H1 (cell line): ENCODE results near the gene MAGI1. TPM values are rescaled to one million over a fixed set of nuclear protein-coding genes. Genes with fewer than 3 reads are reported as not detected.

ENCODE experiments used
- CTCF ChIA-PET: fragments of 300-600 bp; sonication (Branson Sonifier 250); formaldehyde crosslinking; loops from one replicate; lab custom pipeline; 2021; ENCODE audit not compliant: partially characterized antibody; lab: Charles Lee
- POLR2A ChIA-PET: fragments of 300-600 bp; sonication (Branson Sonifier 250); formaldehyde crosslinking; loops from one replicate; lab custom pipeline; 2021; ENCODE audit warnings: inconsistent platforms; ENCODE audit not compliant: partially characterized antibody; lab: Charles Lee
- DNase-seq, 2 experiments: peaks; one replicate each; pipeline versions ENCODE4 v3.0.0 to v3.0.0-alpha.2; 2010 to 2022; ENCODE audit warnings: low spot score in 2 of 2, low read depth in 1 of 2, mixed read lengths in 1 of 2
- FAIRE-seq: peaks from 2 replicates; lab custom pipeline; 2011; peaks lifted over from hg19 to GRCh38; lab: Jason Lieb, UNC
- H2AFZ ChIP-seq: 2 replicates; pipeline ENCODE4 v1.8.1; 2012; ENCODE audit warnings: low read length, inconsistent platforms
- H2AK5ac ChIP-seq: 2 replicates; pipeline ENCODE4 v1.6.1; 2013; ENCODE audit warnings: low read depth, low read length
- H2BK120ac ChIP-seq: replicated peaks from 2 replicates; pipeline ENCODE3; 2013; ENCODE audit warnings: low read depth, low read length, inconsistent platforms
- H2BK12ac ChIP-seq: 2 replicates; pipeline ENCODE4 v1.6.1; 2013; ENCODE audit warnings: low read depth, low read length
- H2BK15ac ChIP-seq: 2 replicates; pipeline ENCODE4 v1.6.1; 2013; ENCODE audit warnings: low read length
- H2BK20ac ChIP-seq: 2 replicates; pipeline ENCODE4 v1.6.1; 2013; ENCODE audit warnings: low read length
- H2BK5ac ChIP-seq: 2 replicates; pipeline ENCODE4 v1.6.1; 2013; ENCODE audit warnings: low read depth, low read length
- H3K14ac ChIP-seq: 2 replicates; pipeline ENCODE4 v1.6.1; 2013; ENCODE audit warnings: inconsistent platforms; ENCODE audit not compliant: insufficient read length
- H3K18ac ChIP-seq: 2 replicates; pipeline ENCODE4 v1.6.1; 2013; ENCODE audit warnings: low read length; ENCODE audit errors: extremely low read depth
- H3K23ac ChIP-seq: 2 replicates; pipeline ENCODE4 v1.6.1; 2013; ENCODE audit warnings: inconsistent platforms; ENCODE audit not compliant: insufficient read length
- H3K23me2 ChIP-seq: 2 replicates; pipeline ENCODE4 v1.6.1; 2013; ENCODE audit warnings: low read depth, low read length
- H3K27ac ChIP-seq: 2 replicates; pipeline ENCODE4 v1.6.1; 2011; ENCODE audit warnings: low read depth, low read length, inconsistent platforms
- H3K27me3 ChIP-seq, 4 experiments: replicated peaks in 1 of 4; 1 replicate in 1 of 4; 2 replicates in 3 of 4; pipeline versions ENCODE4 v1.6.1 to v1.8.1; 2011 to 2013; ENCODE audit warnings: low read length in 3 of 4, mild to moderate bottlenecking in 3 of 4, inconsistent platforms in 2 of 4, mixed read lengths in 2 of 4, moderate library complexity in 1 of 4; ENCODE audit not compliant: control insufficient read depth in 3 of 4, insufficient read depth in 3 of 4; ENCODE audit errors: extremely low read depth in 1 of 4
- H3K36me3 ChIP-seq, 4 experiments: 2 replicates each; pipeline versions ENCODE4 v1.6.1 to v1.8.1; 2011 to 2013; ENCODE audit warnings: mild to moderate bottlenecking in 4 of 4, low read length in 3 of 4, moderate library complexity in 2 of 4, control low read depth in 1 of 4, inconsistent platforms in 1 of 4; ENCODE audit not compliant: insufficient read depth in 4 of 4, control insufficient read depth in 2 of 4
- H3K4ac ChIP-seq: replicated peaks from 2 replicates; pipeline ENCODE3; 2013; ENCODE audit warnings: low read length, low read depth, mixed read lengths, inconsistent platforms; ENCODE audit not compliant: insufficient read length
- H3K4me1 ChIP-seq, 4 experiments: replicated peaks in 1 of 4; 1 replicate in 1 of 4; 2 replicates in 3 of 4; pipeline versions ENCODE4 v1.6.1 to v1.8.1; 2011 to 2013; ENCODE audit warnings: low read length in 3 of 4, inconsistent platforms in 2 of 4, mixed read lengths in 1 of 4; ENCODE audit not compliant: insufficient read depth in 4 of 4, control insufficient read depth in 3 of 4
- H3K4me2 ChIP-seq, 2 experiments: 2 replicates each; pipeline versions ENCODE4 v1.6.1 to v1.8.1; 2011 to 2013; ENCODE audit warnings: low read depth in 2 of 2, low read length in 2 of 2, control low read depth in 1 of 2, inconsistent platforms in 1 of 2, mild to moderate bottlenecking in 1 of 2; ENCODE audit not compliant: insufficient read depth in 1 of 2
- H3K4me3 ChIP-seq, 4 experiments: fragments of 200-600, 300-600 bp in 1 of 4; sonication (generic), shearing (Covaris generic), sonication (Bioruptor Twin) in 1 of 4; 2 replicates each; pipeline versions ENCODE4 v1.5.1 to v1.8.1; 2011 to 2016; ENCODE audit warnings: low read length in 4 of 4, low read depth in 3 of 4, control low read depth in 2 of 4, inconsistent platforms in 2 of 4, mild to moderate bottlenecking in 2 of 4, mixed read lengths in 1 of 4, moderate library complexity in 1 of 4; ENCODE audit not compliant: insufficient read depth in 2 of 4; ENCODE audit errors: extremely low read depth in 1 of 4
- H3K56ac ChIP-seq: replicated peaks from 2 replicates; pipeline ENCODE3; 2013; ENCODE audit warnings: low read depth, mild to moderate bottlenecking, mixed read lengths, low read length, inconsistent platforms; ENCODE audit not compliant: insufficient read length
- H3K79me1 ChIP-seq: 2 replicates; pipeline ENCODE4 v1.6.1; 2013; ENCODE audit warnings: low read depth, low read length, control low read depth
- H3K79me2 ChIP-seq, 2 experiments: 2 replicates each; pipeline versions ENCODE4 v1.6.1 to v1.8.1; 2012 to 2013; ENCODE audit warnings: low read length in 2 of 2, mild to moderate bottlenecking in 2 of 2, inconsistent platforms in 1 of 2; ENCODE audit not compliant: insufficient read depth in 2 of 2, control insufficient read depth in 1 of 2
- H3K9ac ChIP-seq, 4 experiments: replicated peaks in 1 of 4; 1 replicate in 1 of 4; 2 replicates in 3 of 4; pipeline versions ENCODE4 v1.6.1 to v1.8.1; 2011 to 2013; ENCODE audit warnings: low read depth in 3 of 4, low read length in 3 of 4, control low read depth in 2 of 4, mild to moderate bottlenecking in 2 of 4, moderate library complexity in 2 of 4, inconsistent platforms in 1 of 4; ENCODE audit errors: extremely low read depth in 1 of 4
- H3K9me3 ChIP-seq, 2 experiments: 2 replicates each; pipeline versions ENCODE4 v1.6.1 to v1.8.1; 2012 to 2013; ENCODE audit warnings: mild to moderate bottlenecking in 2 of 2, moderate library complexity in 2 of 2, control low read depth in 1 of 2, inconsistent platforms in 1 of 2, low read depth in 1 of 2, low read length in 1 of 2, mixed read lengths in 1 of 2; ENCODE audit not compliant: insufficient read depth in 2 of 2
- H4K20me1 ChIP-seq, 2 experiments: replicated peaks in 1 of 2; 2 replicates each; pipeline versions ENCODE3 to v1.8.1; 2011 to 2013; ENCODE audit warnings: inconsistent platforms in 2 of 2, low read length in 2 of 2, mild to moderate bottlenecking in 1 of 2; ENCODE audit not compliant: insufficient read depth in 2 of 2, control insufficient read depth in 1 of 2
- H4K5ac ChIP-seq: 2 replicates; pipeline ENCODE4 v1.6.1; 2013; ENCODE audit warnings: low read length, low read depth, mixed read lengths, inconsistent platforms; ENCODE audit not compliant: insufficient read length
- H4K8ac ChIP-seq: 2 replicates; pipeline ENCODE4 v1.8.0; 2013; ENCODE audit warnings: mild to moderate bottlenecking, moderate library complexity, low read length, inconsistent platforms; ENCODE audit not compliant: insufficient read depth; ENCODE audit errors: extremely low read depth
- H4K91ac ChIP-seq: replicated peaks from 2 replicates; pipeline ENCODE3; 2013; ENCODE audit warnings: low read length, mixed read lengths, inconsistent platforms; ENCODE audit not compliant: insufficient read length
- ASH2L ChIP-seq: fragments of 200-600, 300-600 bp; sonication (generic); IDR thresholded peaks from one replicate; pipeline ENCODE4 v1.7.1; 2017; ENCODE audit warnings: low read length
- BACH1 ChIP-seq: IDR thresholded peaks from 2 replicates; pipeline ENCODE4 v1.6.1; 2012; ENCODE audit warnings: low read length, improper control_type of control experiment
- BRCA1 ChIP-seq: IDR thresholded peaks from 2 replicates; pipeline ENCODE4 v1.6.1; 2012; ENCODE audit warnings: low read depth, low read length, improper control_type of control experiment
- CEBPB ChIP-seq: IDR thresholded peaks from 2 replicates; pipeline ENCODE4 v1.6.1; 2012; ENCODE audit warnings: low read depth, low read length
- CHD1 ChIP-seq: IDR thresholded peaks from 2 replicates; pipeline ENCODE4 v1.6.1; 2012; ENCODE audit warnings: low read depth, low read length, improper control_type of control experiment
- EGR1 ChIP-seq: IDR thresholded peaks from 2 replicates; pipeline ENCODE4 v1.6.1; 2011; ENCODE audit warnings: low read depth, low read length, borderline replicate concordance
- JUND ChIP-seq: IDR thresholded peaks from 2 replicates; pipeline ENCODE4 v1.6.1; 2011; ENCODE audit warnings: mild to moderate bottlenecking, improper control_type of control experiment, low read length
- KDM1A ChIP-seq: fragments of 200-600, 300-600 bp; sonication (generic); IDR thresholded peaks from 2 replicates; pipeline ENCODE4 v1.7.1; 2016; ENCODE audit warnings: mild to moderate bottlenecking, low read length, borderline replicate concordance
- NANOG ChIP-seq: IDR thresholded peaks from 2 replicates; pipeline ENCODE4 v1.6.1; 2011; ENCODE audit warnings: low read length, low read depth, mild to moderate bottlenecking, inconsistent platforms; ENCODE audit not compliant: insufficient read depth, poor library complexity, severe bottlenecking
- POLR2AphosphoS5 ChIP-seq: IDR thresholded peaks from 2 replicates; pipeline ENCODE4 v1.6.1; 2011; ENCODE audit warnings: low read depth, low read length
- SP2 ChIP-seq: IDR thresholded peaks from 2 replicates; pipeline ENCODE4 v1.6.1; 2012; ENCODE audit warnings: mild to moderate bottlenecking, low read length, inconsistent platforms
- TAF7 ChIP-seq: optimal IDR thresholded peaks from 2 replicates; pipeline ENCODE3; 2011; ENCODE audit warnings: low read depth, mild to moderate bottlenecking, inconsistent platforms, low read length, moderate library complexity, borderline replicate concordance
- TBP ChIP-seq: IDR thresholded peaks from 2 replicates; pipeline ENCODE4 v1.6.1; 2011; ENCODE audit warnings: low read depth, low read length, improper control_type of control experiment
- WGBS, 2 experiments: shearing (Covaris generic) in 1 of 2; methylation state at CpG; one replicate each; pipeline versions ENCODE4 v1.1.6 to v1.1.7; 2013 to 2015; ENCODE audit warnings: low lambda C conversion rate in 2 of 2, mixed read lengths in 2 of 2, inconsistent platforms in 1 of 2, low coverage in 1 of 2, missing lambda C conversion rate in 1 of 2; ENCODE audit not compliant: insufficient replicate concordance in 2 of 2, insufficient coverage in 1 of 2, insufficient read length in 1 of 2; ENCODE audit errors: extremely low coverage in 1 of 2, missing lambda C conversion rate in 1 of 2; 5-methylcytosine and 5-hydroxymethylcytosine counted together
- polyA plus RNA-seq, 7 experiments: library from polyadenylated mRNA; depleted of rRNA in 3 of 7; stranded (reverse) in 5 of 7; unstranded in 2 of 7; fragments of >200 nt in 5 of 7; fragments of 200-250 nt in 2 of 7; gene quantifications; 1 replicate in 5 of 7; 2 replicates in 1 of 7; 4 replicates in 1 of 7; pipeline versions ENCODE4 v1.2.1 to v1.2.3, GENCODE V29; 2011 to 2013; ENCODE audit warnings: missing spikeins in 2 of 7, mixed read lengths in 2 of 7
- total RNA-seq: library from RNA; stranded (reverse); fragmentation: NEBNext Ultra II Directional; extraction: Animal tissue kit (Norgen Biotek cat#: 25700); gene quantifications from 2 replicates; pipeline ENCODE4 v1.2.1, GENCODE V29; 2021
- TF ChIP-seq, protein P1 (sequence below): IDR thresholded peaks from 2 replicates; pipeline ENCODE4 v1.6.1; 2012; ENCODE audit warnings: low read length, inconsistent platforms

Gene MAGI1
- total and polyA plus RNA-seq, 2 of the 8 experiments (the other 6 are each of a cell fraction or from before 2014, with no cell fraction given) = 19.8 to 78.0 TPM

DNA sequence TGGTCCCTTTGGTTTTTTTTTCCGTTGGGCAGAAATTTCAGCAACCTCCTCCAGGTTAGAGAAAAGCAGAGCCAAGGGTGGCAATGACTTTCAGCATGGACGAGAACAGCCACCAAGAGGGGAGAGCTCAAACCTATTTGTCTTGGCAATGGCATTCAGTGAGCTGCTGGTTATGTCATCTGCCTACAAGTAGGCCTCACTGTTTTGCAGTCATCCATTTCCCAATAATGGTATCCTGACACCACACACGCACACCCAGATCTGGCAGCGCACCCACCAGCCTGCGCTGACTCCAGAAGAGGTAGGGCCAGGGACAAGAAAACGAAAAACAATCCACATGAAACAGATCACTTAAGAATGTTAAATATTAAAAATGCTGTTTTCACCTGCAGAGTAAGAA lies 92.3 kb downstream of the MAGI1 start:
- peaks cover 3 to 45% of the 10 kb centered on the region in 2 experiments; a peak in 3 of 4 replicates for H3K79me2 ChIP-seq
- TF ChIP-seq TBP (no peak), BACH1 (no peak), JUND (no peak), CHD1 (no peak), TAF7 (no peak), POLR2AphosphoS5 (no peak), SP2 (no peak), KDM1A (no peak), BRCA1 (no peak), EGR1 (no peak), CEBPB (no peak), ASH2L (no peak), NANOG (no peak)
- TF ChIP-seq, protein P1, sequence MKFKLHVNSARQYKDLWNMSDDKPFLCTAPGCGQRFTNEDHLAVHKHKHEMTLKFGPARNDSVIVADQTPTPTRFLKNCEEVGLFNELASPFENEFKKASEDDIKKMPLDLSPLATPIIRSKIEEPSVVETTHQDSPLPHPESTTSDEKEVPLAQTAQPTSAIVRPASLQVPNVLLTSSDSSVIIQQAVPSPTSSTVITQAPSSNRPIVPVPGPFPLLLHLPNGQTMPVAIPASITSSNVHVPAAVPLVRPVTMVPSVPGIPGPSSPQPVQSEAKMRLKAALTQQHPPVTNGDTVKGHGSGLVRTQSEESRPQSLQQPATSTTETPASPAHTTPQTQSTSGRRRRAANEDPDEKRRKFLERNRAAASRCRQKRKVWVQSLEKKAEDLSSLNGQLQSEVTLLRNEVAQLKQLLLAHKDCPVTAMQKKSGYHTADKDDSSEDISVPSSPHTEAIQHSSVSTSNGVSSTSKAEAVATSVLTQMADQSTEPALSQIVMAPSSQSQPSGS = no peak

More for the DNA sequence above, 92.3 kb downstream of the MAGI1 start:
- FAIRE-seq = no peak
- no peak overlapping the region for H4K8ac ChIP-seq
- no peak overlapping the region for H3K56ac ChIP-seq
- H2BK5ac ChIP-seq = no peak overlapping the region
- ChIA-PET POLR2A (interaction anchor here (0.9 kb wide), 1 partner anchor 92 kb away, joined by 5 read pairs; the partner anchor contains the start of gene MAGI1), CTCF (interaction anchor here (0.5 to 2.1 kb wide), 5 partner anchors 9 to 50 kb away, joined by 3 to 5 read pairs (median 4); no protein-coding TSS in a partner anchor)
- no peaks in the 10 kb centered on the region for H3K23me2 ChIP-seq
- H3K23ac ChIP-seq = no peak overlapping the region
- H3K4me1 ChIP-seq = peaks cover 7 to 20% (median 17%) of the 10 kb centered on the region in 4 experiments
- H3K18ac ChIP-seq = no peak overlapping the region
- H3K79me1 ChIP-seq = no peaks in the 10 kb centered on the region; the same call in none of the 2 replicates
- H3K14ac ChIP-seq = no peak overlapping the region
- H2AFZ ChIP-seq = no peak overlapping the region
- H3K4me2 ChIP-seq = no peak overlapping the region
- no peak overlapping the region for H4K91ac ChIP-seq
- H2BK15ac ChIP-seq = no peak overlapping the region
- H3K9me3 ChIP-seq = no peaks in the 10 kb centered on the region
- 76% methylated on average over 6 of the region's 6 CpGs; no CpG with 5 or more reads in 1 of the 2 experiments for WGBS, 2 experiments
- H2BK12ac ChIP-seq = no peak overlapping the region; the same call in 1 of the 2 replicates
- no peak overlapping the region for H2AK5ac ChIP-seq
- no peak overlapping the region; a peak in 1 of 8 replicates for H3K4me3 ChIP-seq
- H4K5ac ChIP-seq = no peak overlapping the region
- H2BK120ac ChIP-seq = no peak overlapping the region
- H3K27ac ChIP-seq = no peak overlapping the region
- no peaks in the 10 kb centered on the region for H3K27me3 ChIP-seq
- DNase-seq = no peak
- H3K9ac ChIP-seq = no peak overlapping the region
- H3K4ac ChIP-seq = peak overlapping the region; percentile 14
- H2BK20ac ChIP-seq = no peak overlapping the region
- peaks cover 0 to 5% of the 10 kb centered on the region in 2 experiments for H4K20me1 ChIP-seq
- H3K36me3 ChIP-seq = no peaks in the 10 kb centered on the region
